GM18861 (cell line): ENCODE results near the gene MRPL34.
"Not testable (repeated sequence)": the region's sequence is repeated elsewhere in the genome, so short reads cannot be mapped to it uniquely, and the experiment has no call there.

Experiments
- ATAC-seq: cut with Tn5 transposase; IDR thresholded peaks from one replicate; pipeline ENCODE4 v1.9.1; 2021; ENCODE audit not compliant: unreplicated experiment

Gene MRPL34

GRCh38 chr19:17305517-17306284, at the start of gene MRPL34:
Gene MRPL34 (plus strand): TSS chr19:17305872. CDS start chr19:17305893, 21 bp downstream.
- peak; percentile 79 for ATAC-seq

- ATAC-seq = no peak
Observed at GRCh38 chr19:17256130-17256529, 49.5 kb upstream of the MRPL34 start.

- ATAC-seq = no peak
Observed at GRCh38 chr19:17259118-17259780, 46.4 kb upstream of the MRPL34 start.

- no peak for ATAC-seq
Observed at GRCh38 chr19:17259934-17260333, 45.7 kb upstream of the MRPL34 start.

- ATAC-seq = peak; percentile 65
Observed at GRCh38 chr19:17260842-17261325, 44.8 kb upstream of the MRPL34 start.

GRCh38 chr19:17262557-17262956, 43.1 kb upstream of the MRPL34 start:
- ATAC-seq = no peak

GRCh38 chr19:17263712-17264640, 41.7 kb upstream of the MRPL34 start:
- ATAC-seq = no peak

GRCh38 chr19:17264641-17264979, 41.1 kb upstream of the MRPL34 start, which contains the start of gene USHBP1:
Gene USHBP1 (minus strand): TSS chr19:17264745. CDS start chr19:17264299, 446 bp downstream.
- no peak for ATAC-seq

GRCh38 chr19:17266026-17266425, 39.6 kb upstream of the MRPL34 start:
- no peak for ATAC-seq

- no peak for ATAC-seq
Observed at GRCh38 chr19:17266589-17266974, 39.1 kb upstream of the MRPL34 start.

GRCh38 chr19:17266975-17267788, 38.5 kb upstream of the MRPL34 start, which contains the start of gene BABAM1:
Gene BABAM1 (plus strand): TSS chr19:17267443. CDS start chr19:17268807, 1,364 bp downstream.
- peak; percentile 87 for ATAC-seq

GRCh38 chr19:17268754-17269153, 36.9 kb upstream of the MRPL34 start:
- ATAC-seq = no peak

GRCh38 chr19:17274892-17275291, 30.8 kb upstream of the MRPL34 start:
- not testable (repeated sequence) for ATAC-seq

GRCh38 chr19:17275441-17276175, 30.1 kb upstream of the MRPL34 start:
- no peak for ATAC-seq

GRCh38 chr19:17279436-17279835, 26.2 kb upstream of the MRPL34 start:
- ATAC-seq = no peak

- no peak for ATAC-seq
Observed at GRCh38 chr19:17281391-17282304, 24.0 kb upstream of the MRPL34 start, which contains the start of gene ANKLE1. Gene ANKLE1 (plus strand): TSS chr19:17281901. CDS start chr19:17281921, 20 bp downstream.

- ATAC-seq = peak; percentile 54
Observed at GRCh38 chr19:17282488-17283125, 23.1 kb upstream of the MRPL34 start.

GRCh38 chr19:17283504-17283996, 22.1 kb upstream of the MRPL34 start:
- ATAC-seq = no peak
